Measurements from ENCODE around the gene TRIM59. TPM values are rescaled to one million over a fixed set of nuclear protein-coding genes. Genes with fewer than 3 reads are reported as not detected.

The TRIM59 gene
- total RNA-seq, 2 donors from 2014 or later: 7.5 to 16.6 TPM

GRCh38 chr3:160393346-160394008 is 56.1 kb downstream of the TRIM59 start:
- Histone ChIP-seq H3K36me3 (no peaks in the 10 kb centered on the region), H3K27me3 (no peaks in the 10 kb centered on the region), H3K9me3 (no peaks in the 10 kb centered on the region), H3K4me3 (no peak overlapping the region), H3K4me1 (no peaks in the 10 kb centered on the region), H3K9ac (ENCODE audit: low read depth in 2 of 2, low read length in 2 of 2) (no peak overlapping the region), H3K27ac (no peak overlapping the region)
- intact Hi-C loops (cut with DNase I): no loop called here
- no peak for DNase-seq
- no peak for TF ChIP-seq CTCF (IDR thresholded peaks at IDR 0.05)

DNA sequence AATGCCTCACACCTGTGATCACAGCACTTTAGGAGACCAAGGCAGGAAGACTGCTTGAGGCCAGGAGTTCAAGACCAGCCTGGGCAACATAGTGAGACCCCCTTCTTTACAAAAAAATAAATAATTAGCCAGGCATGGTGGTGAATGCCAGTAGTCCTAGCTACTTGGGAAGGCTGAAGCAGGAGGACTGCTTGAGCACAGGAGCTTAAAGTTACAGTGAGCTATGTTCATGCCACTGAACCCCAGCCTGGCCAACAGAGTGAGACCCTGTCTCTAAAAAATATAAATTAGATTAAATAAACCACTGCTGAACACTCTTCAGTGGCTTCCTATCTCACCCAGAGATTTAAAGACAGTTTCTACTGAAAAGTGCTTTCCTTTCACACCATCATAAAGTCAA is 56.8 kb downstream of the TRIM59 start:
- intact Hi-C loops (cut with DNase I): no loop called here
- no peak overlapping the region for H3K4me3 ChIP-seq
- H3K4me1 ChIP-seq: no peaks in the 10 kb centered on the region
- TF ChIP-seq CTCF (IDR thresholded peaks at IDR 0.05): no peak
- no peaks in the 10 kb centered on the region for H3K27me3 ChIP-seq
- no peak for DNase-seq
- no peak overlapping the region for H3K27ac ChIP-seq
- no peak overlapping the region for H3K9ac ChIP-seq (ENCODE audit: low read depth in 2 of 2, low read length in 2 of 2)
- H3K36me3 ChIP-seq: no peaks in the 10 kb centered on the region
- no peaks in the 10 kb centered on the region for H3K9me3 ChIP-seq

GRCh38 chr3:160390565-160391138 is 58.9 kb downstream of the TRIM59 start:
- no peaks in the 10 kb centered on the region for H3K9me3 ChIP-seq
- no peaks in the 10 kb centered on the region for H3K27me3 ChIP-seq
- no peak overlapping the region for H3K4me3 ChIP-seq
- H3K27ac ChIP-seq: no peak overlapping the region
- DNase-seq: no peak
- no peak for TF ChIP-seq CTCF (IDR thresholded peaks at IDR 0.05)
- no peaks in the 10 kb centered on the region for H3K36me3 ChIP-seq
- no peak overlapping the region for H3K9ac ChIP-seq (ENCODE audit: low read depth in 2 of 2, low read length in 2 of 2)
- intact Hi-C loops (cut with DNase I): no loop called here
- no peaks in the 10 kb centered on the region for H3K4me1 ChIP-seq

Small RNA genes within 50 kb of the gene (microRNA-seq; reads per million reads assigned to microRNA genes)
- gene MIR15B (1,797 reads per million, percentile 83 among the genes with 10 or more reads in this experiment), gene MIR16-2 (367 reads per million, percentile 67 among the genes with 10 or more reads in this experiment)

Other genes starting within 250 kb of the TRIM59 start
- 1 to 10 TPM in 1 of 2 donors, under 1 TPM in 1; 0.72 to 1.9 TPM for gene C3orf80, start 224.4 kb downstream of the TRIM59 start, total RNA-seq
- 10 to 100 TPM; 13.1 to 13.8 TPM for gene IFT80, start 50.6 kb downstream of the TRIM59 start, total RNA-seq
- gene SMC4, start 50.1 kb downstream of the TRIM59 start, total RNA-seq: 100 to 1,000 TPM in 1 of 2 donors, 10 to 100 TPM in 1; 43.1 to 134 TPM
- 10 to 100 TPM; 41.6 to 60.6 TPM for gene KPNA4, start 115.8 kb upstream of the TRIM59 start, total RNA-seq
- 10 to 100 TPM; 17.6 to 44.1 TPM for gene ARL14, start 227.4 kb upstream of the TRIM59 start, total RNA-seq

Measured in colonic mucosa (tissue), 4 donors.